NCI-H1417 treated with DMSO at 0.1 percent for 48 hours (cell line): ENCODE data around the gene RBCK1.
"Not testable (repeated sequence)": the region's sequence is repeated elsewhere in the genome, so short reads cannot be mapped to it uniquely, and the experiment has no call there.

Experiments
- DNase-seq: peaks from one replicate; lab custom pipeline; 2025; lab: John Stamatoyannopoulos, UW

The RBCK1 gene

DNA sequence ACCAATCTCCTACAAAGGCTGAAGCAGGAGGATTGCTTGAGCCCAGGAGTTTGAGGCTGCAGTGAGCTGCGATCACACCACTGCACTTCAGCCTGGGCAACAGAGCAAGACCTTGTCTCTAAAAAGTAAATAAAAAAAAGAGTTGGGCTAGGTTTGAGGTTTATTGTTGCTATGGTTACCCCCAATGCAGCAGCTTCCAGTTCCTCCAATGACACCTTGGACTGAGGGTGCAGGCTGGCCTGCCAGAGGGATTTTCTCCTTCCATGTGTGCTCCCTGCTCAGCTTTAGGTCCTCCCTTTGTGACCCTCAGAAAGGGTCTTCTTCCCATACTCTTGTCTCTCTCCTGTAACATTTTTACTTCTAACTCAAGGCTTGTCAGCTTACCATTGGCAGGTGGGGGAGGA is 64.8 kb downstream of the RBCK1 start:
- DNase-seq: no peak

DNA sequence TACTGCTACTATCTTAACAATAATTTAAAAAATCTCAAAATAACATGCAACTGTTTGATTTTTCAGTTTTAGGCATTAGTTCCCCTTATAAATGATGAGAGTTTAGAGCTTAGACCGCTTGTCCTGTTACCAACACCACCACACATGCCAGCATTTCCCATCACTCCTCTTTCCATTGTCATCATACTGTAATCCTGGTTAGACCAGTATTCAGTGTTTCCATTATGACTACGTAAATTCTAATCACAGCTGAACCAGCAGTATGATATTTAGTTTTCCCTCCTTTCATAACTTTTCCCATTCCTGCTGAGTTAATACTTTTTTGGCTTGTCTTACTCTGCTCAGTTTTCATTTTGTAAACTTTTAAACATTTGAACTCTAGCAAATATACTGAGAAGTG is 66.5 kb downstream of the RBCK1 start:
- no peak for DNase-seq

DNA sequence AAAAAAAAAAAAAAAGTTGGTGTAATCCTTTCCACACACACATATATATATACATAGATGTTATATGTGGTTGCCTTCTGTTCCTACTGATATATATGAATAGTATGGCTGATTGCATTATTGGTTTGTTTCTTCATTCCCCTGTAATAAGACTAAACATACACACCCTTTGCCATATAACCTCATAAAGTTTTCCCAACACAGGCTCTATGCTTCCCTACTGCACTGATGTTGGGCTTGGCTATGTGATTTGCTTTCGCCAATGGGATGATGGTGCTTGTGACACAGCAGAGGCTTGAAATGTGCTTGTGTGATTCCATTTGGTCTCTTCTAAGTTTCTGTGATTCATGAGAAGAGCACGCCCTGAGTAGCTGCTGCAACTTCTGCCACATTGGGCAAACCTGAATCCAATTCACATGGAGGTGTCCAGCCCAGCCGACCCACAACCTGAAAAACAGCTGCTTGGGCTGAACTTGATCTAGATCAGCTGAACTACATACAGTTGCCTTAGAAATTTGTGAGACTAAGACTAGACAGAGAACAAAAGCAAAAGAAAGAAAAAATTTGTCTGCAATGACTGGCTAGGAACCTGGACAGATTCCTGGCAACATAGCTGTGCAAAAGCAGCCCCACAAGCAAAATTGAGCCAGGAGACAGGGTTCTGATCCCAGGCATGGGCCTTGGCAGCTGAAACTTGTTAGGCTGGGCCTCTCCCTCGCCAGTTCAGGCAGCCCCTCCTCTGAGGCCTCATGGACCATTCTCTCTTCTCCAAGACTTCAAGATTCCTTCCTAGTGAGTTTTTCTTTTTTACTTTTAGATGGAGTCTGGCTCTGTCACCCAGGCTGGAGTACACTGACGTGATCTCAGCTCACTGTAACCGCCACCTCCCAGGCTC is 67.6 kb downstream of the RBCK1 start:
- DNase-seq: no peak

DNA sequence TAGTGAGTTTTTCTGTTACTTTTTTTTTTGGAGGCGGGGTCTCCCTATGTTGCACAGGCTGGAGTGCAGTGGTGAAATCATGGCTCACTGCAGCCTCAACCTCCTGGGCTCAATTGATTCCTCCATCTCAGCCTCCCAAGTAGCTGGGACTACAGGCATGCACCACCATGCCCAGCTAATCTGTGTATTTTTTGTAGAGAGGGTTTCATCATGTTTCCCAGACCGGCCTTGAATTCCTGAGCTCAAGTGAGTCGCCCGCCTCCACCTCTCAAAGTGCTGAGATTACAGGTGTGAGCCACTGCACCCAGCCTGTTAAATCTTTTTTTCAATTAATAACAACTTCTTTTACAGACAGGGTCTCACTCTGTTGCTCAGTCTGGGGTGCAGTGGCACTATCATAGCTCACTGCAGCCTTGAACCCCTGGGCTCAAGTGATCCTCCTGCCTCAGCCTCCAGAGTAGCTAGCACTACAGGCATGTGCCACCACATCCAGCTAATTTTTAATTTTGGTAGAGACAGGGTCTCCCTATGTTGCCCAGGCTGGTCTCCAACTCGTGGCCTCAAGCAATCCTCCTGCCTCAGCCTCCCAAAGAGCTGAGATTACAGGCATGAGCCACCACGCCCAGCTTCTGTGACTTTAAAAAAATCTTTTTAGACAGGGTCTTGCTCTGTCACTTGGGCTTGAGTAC is 68.6 kb downstream of the RBCK1 start:
- DNase-seq: not testable (repeated sequence)

DNA sequence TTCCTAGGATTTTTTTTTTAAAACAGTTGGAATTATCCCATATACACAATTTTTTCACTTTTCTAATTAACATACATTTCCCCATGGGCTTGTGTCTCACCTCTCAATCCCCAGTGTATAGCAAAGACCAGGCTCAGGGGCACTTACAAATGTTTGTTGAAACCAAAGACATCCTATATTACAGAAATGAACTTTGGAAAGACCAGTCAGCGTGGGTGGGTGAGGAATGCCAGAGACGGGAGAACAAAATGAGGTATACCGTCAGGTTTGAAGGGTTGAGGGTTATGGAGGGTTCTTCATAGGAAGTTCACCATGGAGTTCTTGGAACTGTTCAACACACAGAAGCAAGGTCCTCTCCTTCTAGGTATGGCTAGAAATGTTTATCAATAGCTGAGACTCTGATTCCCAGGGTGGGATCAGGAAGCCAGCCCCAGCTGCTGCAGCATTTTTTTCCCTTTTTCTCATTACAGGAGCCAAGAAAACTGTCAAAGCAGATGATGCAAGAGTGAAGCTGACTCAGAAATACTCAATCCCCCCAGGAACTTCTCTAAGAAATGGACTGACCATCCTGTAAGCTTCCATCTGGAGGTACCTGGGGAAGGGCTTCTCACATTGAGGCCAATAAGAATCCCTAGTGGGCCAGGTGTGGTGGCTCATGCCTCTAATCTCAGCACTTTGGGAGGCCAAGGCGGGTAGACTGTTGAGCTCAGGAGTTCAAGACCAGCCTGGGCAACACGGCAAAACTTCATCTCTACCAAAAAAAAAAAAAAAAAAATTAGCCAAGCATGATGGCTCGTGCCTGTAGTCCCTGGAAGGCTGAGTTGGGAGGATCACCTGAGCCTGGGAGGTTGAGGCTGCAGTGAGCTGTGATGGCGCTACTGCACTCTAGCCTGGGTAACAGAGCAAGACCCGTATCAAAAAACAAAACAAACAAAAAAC is 70.2 kb downstream of the RBCK1 start:
- no peak for DNase-seq

DNA sequence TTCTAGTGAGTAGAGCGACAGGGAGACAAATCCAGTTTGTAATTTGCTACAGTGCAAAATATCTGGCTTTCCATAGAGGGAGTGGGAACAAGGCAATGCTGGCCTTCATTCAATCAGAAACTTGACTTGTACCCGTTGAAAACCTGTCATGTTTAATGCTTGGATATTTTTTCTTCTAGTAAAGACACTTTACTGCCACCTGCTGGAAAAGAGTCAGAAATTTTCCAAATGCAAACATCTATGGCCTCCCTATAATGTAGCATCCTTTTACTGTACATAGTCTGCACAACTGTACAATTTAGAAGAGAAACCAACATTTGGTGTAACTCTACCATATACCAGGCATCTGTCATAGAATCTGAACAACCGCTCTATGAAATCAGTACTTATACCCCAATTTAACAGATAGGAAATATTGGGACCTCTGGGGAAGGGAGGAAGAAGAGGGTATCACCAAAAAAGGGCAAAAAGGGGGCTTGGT is 70.9 kb downstream of the RBCK1 start:
- DNase-seq: peak; percentile 19

DNA sequence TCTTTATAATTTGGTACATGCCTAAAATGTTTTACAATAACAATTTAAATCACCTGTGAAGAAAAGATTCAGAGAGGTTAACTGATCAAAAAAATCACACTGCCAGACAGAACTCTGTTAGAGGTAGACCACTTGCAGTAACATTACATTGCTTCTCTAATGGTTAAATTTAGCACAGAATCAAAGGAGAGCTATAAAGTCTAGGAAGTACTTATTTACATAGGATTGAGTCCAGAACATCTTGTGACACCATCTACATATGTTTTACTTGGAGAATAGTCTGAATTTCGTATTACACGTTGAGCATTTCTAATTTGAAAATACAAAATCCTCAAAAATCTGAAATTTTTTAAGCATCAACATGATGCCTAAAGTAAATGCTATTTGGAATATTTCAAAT is 71.4 kb downstream of the RBCK1 start:
- DNase-seq: no peak

DNA sequence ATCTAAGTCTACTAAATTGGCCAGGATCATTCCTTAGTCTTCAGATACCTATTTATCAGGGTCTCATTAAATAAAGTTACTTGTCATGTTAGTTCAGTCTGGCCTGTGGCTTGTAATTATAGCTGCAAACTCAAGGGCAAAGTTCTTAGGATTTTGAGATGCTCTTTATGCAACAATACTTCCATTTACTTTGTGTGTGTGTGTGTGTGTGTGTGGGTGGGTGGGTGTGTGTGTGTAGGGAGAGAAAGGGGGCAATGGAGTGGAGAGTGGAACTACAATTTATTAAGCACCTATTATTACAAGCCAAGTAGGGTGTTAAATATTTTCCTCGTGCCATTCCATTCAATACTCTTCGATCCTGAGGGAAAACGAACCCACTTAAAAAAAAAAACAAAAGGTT is 71.9 kb downstream of the RBCK1 start:
- no peak for DNase-seq

DNA sequence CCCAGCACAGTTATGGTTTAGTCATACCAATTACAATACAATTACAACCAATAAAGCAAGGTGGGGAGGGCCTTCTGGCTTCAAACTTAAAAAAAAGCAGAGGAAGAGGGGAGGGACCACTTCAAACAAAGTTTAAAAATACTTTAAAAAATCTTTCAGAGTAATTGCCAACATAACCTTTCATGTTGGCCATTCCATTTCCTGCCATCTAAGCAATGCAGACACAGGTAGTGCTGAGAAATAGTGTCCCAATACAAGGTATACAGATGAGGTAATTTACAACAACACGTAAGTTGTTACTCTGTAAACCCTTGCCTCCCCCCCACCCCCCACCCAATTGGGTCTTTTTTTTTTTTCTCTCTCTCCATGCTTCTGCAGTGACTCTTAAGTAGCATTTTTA is 73.1 kb downstream of the RBCK1 start:
- no peak for DNase-seq
